AG04450 (cell line): ENCODE measurements around the gene CSNK1G1. TPM values are rescaled to one million over a fixed set of nuclear protein-coding genes. Genes with fewer than 3 reads are reported as not detected.

Source experiments
- CTCF ChIA-PET: fragments of 300-600, 350-600 bp; formaldehyde crosslinking; extraction: SDS; loops from one replicate; lab custom pipeline; 2022; ENCODE audit warnings: antibody characterized with exemption, inconsistent platforms; lab: Charles Lee
- POLR2A ChIA-PET: fragments of 350-600 bp; formaldehyde crosslinking; extraction: SDS; loops from one replicate; lab custom pipeline; 2021; ENCODE audit warnings: antibody characterized with exemption, inconsistent platforms; lab: Yijun Ruan, JAX
- DNase-seq: peaks from one replicate; pipeline ENCODE4 v3.0.0-alpha.2; 2011; ENCODE audit warnings: low read depth, low spot score
- H3K27ac ChIP-seq: one replicate; pipeline ENCODE4 v1.5.1; 2012; ENCODE audit warnings: low read depth, low read length, control low read depth
- H3K27me3 ChIP-seq: one replicate; pipeline ENCODE4 v1.6.0; 2012; ENCODE audit warnings: low read length; ENCODE audit not compliant: control insufficient read depth, insufficient read depth
- H3K4me3 ChIP-seq: 2 replicates; pipeline ENCODE4 v1.5.1; 2011; ENCODE audit warnings: mild to moderate bottlenecking, low read depth, low read length, control low read depth
- H3K9me3 ChIP-seq: 2 replicates; pipeline ENCODE4 v1.5.1; 2012; ENCODE audit warnings: low read length; ENCODE audit not compliant: control insufficient read depth, insufficient read depth
- CTCF ChIP-seq: IDR thresholded peaks from 2 replicates; pipeline ENCODE4 v1.5.1; 2011; ENCODE audit warnings: low read depth, low read length, control low read depth, inconsistent platforms
- polyA plus RNA-seq: library from polyadenylated mRNA; depleted of rRNA; stranded (reverse); fragments of >200 nt; gene quantifications from 2 replicates; pipeline ENCODE4 v1.2.3, GENCODE V29; 2011

Gene CSNK1G1
- polyA plus RNA-seq, 1 experiment: 24.3 TPM

DNA sequence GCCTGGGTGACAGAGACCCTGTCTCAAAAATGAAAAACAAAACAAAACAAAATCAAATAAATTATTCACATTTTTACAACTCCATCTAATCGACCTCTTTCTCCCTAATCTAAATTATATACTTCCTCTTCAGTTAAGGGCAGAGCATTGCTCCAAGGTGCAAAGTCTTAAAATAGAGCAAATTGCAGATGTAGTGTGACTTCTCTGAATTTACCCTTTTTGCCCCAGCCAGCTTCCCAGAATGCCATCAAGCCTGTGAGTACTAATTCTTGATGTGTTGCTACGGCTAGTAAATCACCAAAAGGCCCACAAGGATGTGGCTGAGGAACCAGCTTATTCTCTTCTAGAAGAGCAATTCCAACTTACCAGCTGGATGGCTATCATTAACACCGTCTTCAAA, 139.8 kb downstream of the CSNK1G1 start:
- TF ChIP-seq CTCF: no peak
- POLR2A ChIA-PET: no interaction called here

GRCh38 chr15:64213646-64214045, 142.3 kb downstream of the CSNK1G1 start:
- no peak for DNase-seq

More for the DNA sequence above, 139.8 kb downstream of the CSNK1G1 start:
- no peak for DNase-seq
- Histone ChIP-seq H3K27ac (no peak overlapping the region), H3K9me3 (no peaks in the 10 kb centered on the region), H3K4me3 (no peak overlapping the region), H3K27me3 (no peaks in the 10 kb centered on the region)
- CTCF ChIA-PET: interaction anchor here (0.5 to 1.0 kb wide), 5 partner anchors 63 to 146 kb away, joined by 3 to 5 read pairs (median 3); partner anchors contain the start of gene CSNK1G1

GRCh38 chr15:64211696-64212095, 144.3 kb downstream of the CSNK1G1 start:
- ChIA-PET POLR2A (no interaction called here), CTCF (interaction anchor here (0.6 kb wide), 1 partner anchor 87 kb away, joined by 3 read pairs; no protein-coding TSS in a partner anchor)
- TF ChIP-seq CTCF: no peak
- no peak overlapping the region for H3K4me3 ChIP-seq
- H3K9me3 ChIP-seq: no peaks in the 10 kb centered on the region
- H3K27me3 ChIP-seq: no peaks in the 10 kb centered on the region
- DNase-seq: no peak
- H3K27ac ChIP-seq: no peak overlapping the region

More at GRCh38 chr15:64213646-64214045, 142.3 kb downstream of the CSNK1G1 start:
- ChIA-PET CTCF (no interaction called here), POLR2A (no interaction called here)
- H3K9me3 ChIP-seq: no peaks in the 10 kb centered on the region
- no peak overlapping the region for H3K4me3 ChIP-seq
- no peak overlapping the region for H3K27ac ChIP-seq
- TF ChIP-seq CTCF: no peak
- no peaks in the 10 kb centered on the region for H3K27me3 ChIP-seq

GRCh38 chr15:64210371-64210770, 145.6 kb downstream of the CSNK1G1 start:
- DNase-seq: no peak
- no peak overlapping the region for H3K27ac ChIP-seq
- H3K4me3 ChIP-seq: no peak overlapping the region
- H3K9me3 ChIP-seq: no peaks in the 10 kb centered on the region
- no peak for TF ChIP-seq CTCF
- ChIA-PET POLR2A (no interaction called here), CTCF (interaction anchor here (1.0 to 1.6 kb wide), 4 partner anchors 26 to 151 kb away, joined by 3 to 12 read pairs (median 6); partner anchors contain the start of gene CSNK1G1)
- no peaks in the 10 kb centered on the region for H3K27me3 ChIP-seq

- Histone ChIP-seq H3K4me3 (no peak overlapping the region), H3K27me3 (no peaks in the 10 kb centered on the region), H3K27ac (no peak overlapping the region), H3K9me3 (no peaks in the 10 kb centered on the region)
- TF ChIP-seq CTCF: peak; percentile 56
- ChIA-PET POLR2A (no interaction called here), CTCF (interaction anchor here (1.0 to 1.6 kb wide), 4 partner anchors 26 to 152 kb away, joined by 3 to 12 read pairs (median 6); partner anchors contain the start of gene CSNK1G1)
- DNase-seq: peak; percentile 2
Observed at GRCh38 chr15:64209680-64210334, 146.2 kb downstream of the CSNK1G1 start.
